Suprapubic skin (tissue), 4 donors: ENCODE results near the gene TNFSF4. TPM values are rescaled to one million over a fixed set of nuclear protein-coding genes. Genes with fewer than 3 reads are reported as not detected.

Experiments used
- DNase-seq, 2 donors: peaks; one replicate each; pipeline ENCODE4 v3.0.0-alpha.2; 2019; ENCODE audit warnings: low spot score in 2 of 2
- H3K27ac ChIP-seq: fragments of 200-600 bp; sonication (generic); one replicate; pipeline ENCODE4 v1.5.1; 2019
- H3K27me3 ChIP-seq: fragments of 200-600 bp; sonication (generic); one replicate; pipeline ENCODE4 v1.5.1; 2019
- H3K36me3 ChIP-seq: fragments of 200-600 bp; sonication (generic); one replicate; pipeline ENCODE4 v1.5.1; 2019
- H3K4me1 ChIP-seq: fragments of 200-600 bp; sonication (generic); one replicate; pipeline ENCODE4 v1.5.1; 2019
- H3K4me3 ChIP-seq: fragments of 200-600 bp; sonication (generic); one replicate; pipeline ENCODE4 v1.5.1; 2019; ENCODE audit warnings: mild to moderate bottlenecking
- H3K9me3 ChIP-seq: fragments of 200-600 bp; sonication (generic); one replicate; pipeline ENCODE4 v1.5.1; 2019
- EP300 ChIP-seq: sonication (generic); formaldehyde crosslinking; IDR thresholded peaks from one replicate; pipeline ENCODE4 v1.6.1; 2017; ENCODE audit warnings: antibody characterized with exemption
- POLR2A ChIP-seq, 2 donors: fragments of 450-650 bp; IDR thresholded peaks; one replicate each; pipeline ENCODE4 v1.6.1; 2017; ENCODE audit warnings: antibody characterized with exemption in 2 of 2, mild to moderate bottlenecking in 2 of 2, moderate library complexity in 2 of 2
- POLR2AphosphoS5 ChIP-seq, 3 donors: sonication (generic); formaldehyde crosslinking; IDR thresholded peaks; one replicate each; pipeline ENCODE4 v1.6.1; 2017; ENCODE audit warnings: antibody characterized with exemption in 3 of 3
- WGBS: methylation state at CpG from one replicate; pipeline ENCODE4 v1.1.5; 2018; 5-methylcytosine and 5-hydroxymethylcytosine counted together
- total RNA-seq, 4 donors: library from RNA; depleted of rRNA; stranded (reverse); fragments of >200 nt; gene quantifications; one replicate each; pipeline ENCODE4 v1.1.0, GENCODE V29; 2016
- TF ChIP-seq, protein P1 (sequence below), 2 donors: fragments of 200-600 bp in 1 of 2; fragments of 450-650 bp in 1 of 2; sonication (generic) in 1 of 2; IDR thresholded peaks; one replicate each; pipeline ENCODE4 v1.5.1; 2016 to 2019; ENCODE audit warnings: antibody characterized with exemption in 2 of 2, mild to moderate bottlenecking in 1 of 2, moderate library complexity in 1 of 2

The TNFSF4 gene
- total RNA-seq, 4 donors from 2014 or later = 0.15 to 0.29 TPM; not detected in 2

DNA sequence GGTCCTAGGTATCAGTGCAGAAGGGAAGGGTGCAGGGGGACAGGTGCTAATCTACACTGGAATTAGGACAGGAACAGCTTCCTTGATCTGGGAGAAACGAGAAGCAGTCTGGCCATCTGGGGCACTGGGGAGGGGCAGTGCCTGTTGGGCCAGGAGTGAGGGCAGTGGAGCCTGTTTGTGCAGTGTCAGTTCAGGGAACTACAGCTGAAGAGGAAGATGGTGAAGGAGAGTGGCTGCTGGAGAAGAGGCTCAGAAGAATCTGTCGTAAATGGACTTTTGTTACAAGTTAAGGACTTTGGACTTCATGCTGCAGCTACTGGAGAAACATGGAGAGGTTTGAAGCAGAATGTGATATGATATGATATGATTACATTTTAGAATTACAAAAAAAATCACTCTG, 3.2 kb upstream of the TNFSF4 start:
- H3K27ac ChIP-seq = no peak overlapping the region

DNA sequence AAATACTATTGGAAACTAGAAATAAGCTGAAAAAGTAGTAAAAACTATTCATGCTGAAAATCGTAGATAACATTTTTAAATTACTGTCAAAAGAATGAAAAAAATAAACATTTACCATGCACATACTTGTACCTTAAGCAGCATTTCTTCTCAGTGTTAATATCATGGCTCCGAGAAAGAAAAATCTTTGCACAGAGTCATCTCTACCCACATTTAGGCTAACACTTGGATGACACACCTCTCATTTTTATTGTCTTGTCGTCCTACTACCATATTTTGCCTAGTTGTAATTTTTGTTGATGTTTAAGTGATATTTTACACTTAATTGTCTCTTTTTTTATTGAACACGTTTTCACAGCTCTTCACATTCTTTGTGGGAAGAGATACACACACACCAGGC, 1.7 kb upstream of the TNFSF4 start:
- H3K36me3 ChIP-seq = no peaks in the 10 kb centered on the region
- no peak overlapping the region for H3K4me3 ChIP-seq
- H3K27ac ChIP-seq = no peak overlapping the region
- H3K27me3 ChIP-seq = no peaks in the 10 kb centered on the region
- TF ChIP-seq POLR2AphosphoS5 (IDR thresholded peaks at IDR 0.05) (no peak), EP300 (no peak), POLR2A (IDR thresholded peaks at IDR 0.05) (no peak)
- TF ChIP-seq, protein P1, sequence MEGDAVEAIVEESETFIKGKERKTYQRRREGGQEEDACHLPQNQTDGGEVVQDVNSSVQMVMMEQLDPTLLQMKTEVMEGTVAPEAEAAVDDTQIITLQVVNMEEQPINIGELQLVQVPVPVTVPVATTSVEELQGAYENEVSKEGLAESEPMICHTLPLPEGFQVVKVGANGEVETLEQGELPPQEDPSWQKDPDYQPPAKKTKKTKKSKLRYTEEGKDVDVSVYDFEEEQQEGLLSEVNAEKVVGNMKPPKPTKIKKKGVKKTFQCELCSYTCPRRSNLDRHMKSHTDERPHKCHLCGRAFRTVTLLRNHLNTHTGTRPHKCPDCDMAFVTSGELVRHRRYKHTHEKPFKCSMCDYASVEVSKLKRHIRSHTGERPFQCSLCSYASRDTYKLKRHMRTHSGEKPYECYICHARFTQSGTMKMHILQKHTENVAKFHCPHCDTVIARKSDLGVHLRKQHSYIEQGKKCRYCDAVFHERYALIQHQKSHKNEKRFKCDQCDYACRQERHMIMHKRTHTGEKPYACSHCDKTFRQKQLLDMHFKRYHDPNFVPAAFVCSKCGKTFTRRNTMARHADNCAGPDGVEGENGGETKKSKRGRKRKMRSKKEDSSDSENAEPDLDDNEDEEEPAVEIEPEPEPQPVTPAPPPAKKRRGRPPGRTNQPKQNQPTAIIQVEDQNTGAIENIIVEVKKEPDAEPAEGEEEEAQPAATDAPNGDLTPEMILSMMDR (IDR thresholded peaks at IDR 0.05) = no peak
- peaks cover 15% of the 10 kb centered on the region for H3K4me1 ChIP-seq
- 73% methylated on average over 4 of the region's 4 CpGs for WGBS
- H3K9me3 ChIP-seq = no peaks in the 10 kb centered on the region
- no peak for DNase-seq

More for the DNA sequence above, 3.2 kb upstream of the TNFSF4 start:
- TF ChIP-seq, protein P1 (IDR thresholded peaks at IDR 0.05) = no peak
- Histone ChIP-seq H3K36me3 (no peaks in the 10 kb centered on the region), H3K27me3 (no peaks in the 10 kb centered on the region), H3K4me1 (peaks cover 12% of the 10 kb centered on the region), H3K4me3 (no peak overlapping the region), H3K9me3 (no peaks in the 10 kb centered on the region)
- 73% methylated on average over 2 of the region's 2 CpGs for WGBS
- DNase-seq = no peak

DNA sequence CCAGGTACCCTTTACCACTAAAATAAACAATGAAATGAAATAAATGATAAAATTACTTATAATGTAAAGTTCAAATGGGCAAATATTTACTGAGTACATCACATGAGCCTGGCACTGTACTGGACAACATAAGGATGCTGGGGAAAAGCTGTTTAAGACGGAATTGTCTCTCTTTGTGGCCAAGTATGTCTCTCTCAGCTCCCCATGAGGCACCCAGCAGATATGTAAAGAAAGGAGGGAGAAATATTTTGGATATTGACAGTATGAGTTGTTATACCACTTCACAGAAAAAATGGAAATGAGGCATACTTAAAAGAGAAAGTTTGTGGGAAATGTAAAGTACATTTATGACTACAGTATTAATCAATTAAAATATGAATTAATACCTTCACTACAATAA, 1.0 kb upstream of the TNFSF4 start:
- Histone ChIP-seq H3K4me1 (peaks cover 15% of the 10 kb centered on the region), H3K27ac (no peak overlapping the region), H3K4me3 (no peak overlapping the region), H3K27me3 (no peaks in the 10 kb centered on the region), H3K9me3 (no peaks in the 10 kb centered on the region), H3K36me3 (no peaks in the 10 kb centered on the region)
- no peak for DNase-seq
- WGBS = 85% methylated on average over 1 of the region's 1 CpG
- no peak for TF ChIP-seq POLR2AphosphoS5 (IDR thresholded peaks at IDR 0.05)
- no peak for TF ChIP-seq EP300
- TF ChIP-seq, protein P1 (IDR thresholded peaks at IDR 0.05) = no peak
- no peak for TF ChIP-seq POLR2A (IDR thresholded peaks at IDR 0.05)

DNA sequence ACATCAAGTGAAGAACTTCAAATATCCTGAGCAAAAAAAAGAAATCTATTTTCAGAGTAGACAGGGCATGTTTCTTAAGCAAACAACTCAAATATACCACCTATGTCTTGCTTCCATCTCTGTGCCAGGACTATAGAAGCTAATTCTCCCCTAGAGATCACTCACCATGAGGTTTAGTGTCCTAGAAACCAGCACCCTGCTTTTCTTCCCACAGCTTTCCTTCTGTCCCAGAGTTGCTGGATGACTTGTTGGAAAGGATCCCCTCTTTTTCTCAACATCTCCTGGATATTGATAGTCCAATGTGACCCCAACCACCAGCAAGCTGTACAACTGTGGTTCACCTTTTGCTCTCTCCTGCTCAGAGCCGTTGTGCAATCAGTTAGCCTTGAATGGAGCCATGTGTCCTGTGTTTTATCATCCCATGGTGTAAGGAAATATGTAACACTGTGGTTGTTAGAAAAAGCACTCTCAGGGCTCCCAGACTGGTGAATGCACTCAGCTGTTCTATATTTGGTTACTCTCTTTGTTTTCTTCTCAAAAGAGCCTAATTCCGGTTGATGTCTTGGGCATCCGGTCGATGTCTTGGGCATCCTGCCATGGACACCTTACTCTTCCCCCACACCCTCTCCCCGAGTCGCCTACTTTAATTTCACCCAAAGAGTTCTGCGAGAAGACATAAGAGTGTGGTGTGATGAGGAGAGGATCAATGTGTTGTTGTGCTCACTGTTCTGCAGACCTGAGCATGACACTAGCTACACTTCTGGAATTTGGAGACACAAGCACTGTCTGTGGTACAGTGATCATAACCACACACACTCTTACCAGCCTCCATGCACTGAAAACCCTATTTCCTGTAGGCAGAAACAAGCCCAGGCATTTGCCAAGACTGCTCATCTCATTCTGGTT, 1.7 kb downstream of the TNFSF4 start:
- peaks cover 15% of the 10 kb centered on the region for H3K4me1 ChIP-seq
- WGBS = 63% methylated on average over 7 of the region's 7 CpGs
- no peak overlapping the region for H3K4me3 ChIP-seq
- no peaks in the 10 kb centered on the region for H3K9me3 ChIP-seq
- DNase-seq = no peak
- H3K27ac ChIP-seq = no peak overlapping the region
- no peak for TF ChIP-seq POLR2AphosphoS5 (IDR thresholded peaks at IDR 0.05)
- TF ChIP-seq, protein P1 (IDR thresholded peaks at IDR 0.05) = no peak
- no peak for TF ChIP-seq POLR2A (IDR thresholded peaks at IDR 0.05)
- no peak for TF ChIP-seq EP300
- H3K27me3 ChIP-seq = no peaks in the 10 kb centered on the region
- H3K36me3 ChIP-seq = no peaks in the 10 kb centered on the region

DNA sequence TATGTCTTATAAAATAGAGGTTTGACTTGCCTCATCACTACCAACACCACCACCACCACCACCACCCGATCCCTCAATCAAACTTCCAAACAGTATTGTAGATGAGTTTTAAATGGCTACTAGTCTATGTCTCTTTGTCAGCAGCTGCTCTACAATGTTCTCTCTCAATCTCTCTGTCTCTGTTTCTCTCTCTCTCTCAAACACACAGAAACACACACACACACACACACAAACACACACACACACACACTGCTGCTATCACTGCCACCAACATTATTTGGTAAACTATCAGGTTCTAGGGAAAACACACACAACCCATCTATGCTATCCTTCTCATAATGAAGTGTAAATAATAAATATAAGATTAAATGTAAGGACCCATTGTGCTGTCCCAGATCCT, 2.4 kb downstream of the TNFSF4 start:
- peaks cover 15% of the 10 kb centered on the region for H3K4me1 ChIP-seq
- 82% methylated on average over 1 of the region's 1 CpG for WGBS

More for the DNA sequence above, 2.4 kb downstream of the TNFSF4 start:
- Histone ChIP-seq H3K27me3 (no peaks in the 10 kb centered on the region), H3K4me3 (no peak overlapping the region), H3K9me3 (no peaks in the 10 kb centered on the region), H3K36me3 (no peaks in the 10 kb centered on the region), H3K27ac (no peak overlapping the region)
- DNase-seq = no peak
- TF ChIP-seq, protein P1 (IDR thresholded peaks at IDR 0.05) = no peak
- TF ChIP-seq POLR2AphosphoS5 (IDR thresholded peaks at IDR 0.05) (no peak), EP300 (no peak), POLR2A (IDR thresholded peaks at IDR 0.05) (no peak)
